NT2/D1 (cell line): ENCODE results near the gene TNFRSF8.

Source experiments
- SUZ12 ChIP-seq: IDR thresholded peaks from 2 replicates; pipeline ENCODE4 v1.6.1; 2011; ENCODE audit not compliant: insufficient read length, insufficient read depth; ENCODE audit errors: extremely low read depth
- YY1 ChIP-seq: IDR thresholded peaks from 2 replicates; pipeline ENCODE4 v1.6.1; 2011; ENCODE audit not compliant: insufficient read length, insufficient read depth
- ZNF274 ChIP-seq: IDR thresholded peaks from 2 replicates; pipeline ENCODE4 v1.6.1; 2011; ENCODE audit warnings: mild to moderate bottlenecking, low read depth, low read length

- no peak for TF ChIP-seq YY1
- TF ChIP-seq ZNF274 = no peak
- no peak for TF ChIP-seq SUZ12
Observed at GRCh38 chr1:12040457-12041051, 22.5 kb upstream of the TNFRSF8 start.
